GM12878 (cell line): Measurements from ENCODE around the gene UNC93A.
"Not testable (repeated sequence)": the region's sequence is repeated elsewhere in the genome, so short reads cannot be mapped to it uniquely, and the experiment has no call there.

Experiments used
- BCLAF1 ChIP-seq: fragments of 450-650 bp; IDR thresholded peaks from 2 replicates; pipeline ENCODE4 v1.6.1; 2017; ENCODE audit warnings: antibody characterized with exemption, mild to moderate bottlenecking, moderate library complexity
- CBX5 ChIP-seq: sonication (generic); IDR thresholded peaks from 2 replicates; pipeline ENCODE4 v1.6.1; 2016; ENCODE audit warnings: low read depth, moderate library complexity, mild to moderate bottlenecking, inconsistent platforms
- CTCF ChIP-seq, 3 experiments: IDR thresholded peaks in 2 of 3; conservative IDR thresholded peaks in 1 of 3; 2 replicates each; pipeline ENCODE4 v1.5.1; 2011; ENCODE audit warnings: low read depth in 3 of 3, low read length in 3 of 3, mild to moderate bottlenecking in 3 of 3, control low read depth in 2 of 3, moderate library complexity in 2 of 3, inconsistent platforms in 1 of 3, mixed read lengths in 1 of 3; ENCODE audit not compliant: control insufficient read depth in 2 of 3, insufficient read depth in 1 of 3; ENCODE audit errors: extremely low read depth in 1 of 3
- EZH2 ChIP-seq: IDR thresholded peaks from 2 replicates; pipeline ENCODE4 v1.6.1; 2012; ENCODE audit warnings: low read depth, mild to moderate bottlenecking, control low read depth, inconsistent platforms, low read length, borderline replicate concordance; ENCODE audit not compliant: control insufficient read depth
- SIN3A ChIP-seq: IDR thresholded peaks from 2 replicates; pipeline ENCODE4 v1.6.1; 2012; ENCODE audit warnings: low read depth, low read length, improper control_type of control experiment
- SMC3 ChIP-seq: IDR thresholded peaks from 2 replicates; pipeline ENCODE4 v1.6.1; 2011; ENCODE audit warnings: low read length, improper control_type of control experiment, borderline replicate concordance
- SPI1 ChIP-seq: IDR thresholded peaks from 2 replicates; pipeline ENCODE4 v1.6.1; 2011; ENCODE audit warnings: low read depth, mild to moderate bottlenecking, low read length, moderate library complexity, borderline replicate concordance; ENCODE audit not compliant: insufficient read depth
- SRF ChIP-seq, 2 experiments: IDR thresholded peaks; 2 replicates each; pipeline ENCODE4 v1.6.1; 2011; ENCODE audit warnings: low read depth in 2 of 2, low read length in 2 of 2, mild to moderate bottlenecking in 1 of 2, moderate library complexity in 1 of 2
- TAF1 ChIP-seq: IDR thresholded peaks from 2 replicates; pipeline ENCODE4 v1.6.1; 2011; ENCODE audit warnings: mild to moderate bottlenecking, low read depth, low read length, borderline replicate concordance
- TARDBP ChIP-seq: IDR thresholded peaks from 2 replicates; pipeline ENCODE4 v1.6.1; 2016; ENCODE audit warnings: borderline replicate concordance
- TCF12 ChIP-seq: IDR thresholded peaks from 2 replicates; pipeline ENCODE4 v1.6.1; 2011; ENCODE audit warnings: low read depth, mild to moderate bottlenecking, low read length
- TCF7 ChIP-seq: IDR thresholded peaks from 2 replicates; pipeline ENCODE4 v1.6.1; 2014; ENCODE audit warnings: antibody characterized with exemption, borderline replicate concordance
- TF ChIP-seq, protein P1 (sequence below): IDR thresholded peaks from 2 replicates; pipeline ENCODE4 v1.6.1; 2012; ENCODE audit warnings: mild to moderate bottlenecking, low read depth, low read length
- TF ChIP-seq, protein P2 (sequence below): fragments of 450-650 bp; IDR thresholded peaks from 2 replicates; pipeline ENCODE4 v1.6.1; 2014; ENCODE audit warnings: mild to moderate bottlenecking

DNA sequence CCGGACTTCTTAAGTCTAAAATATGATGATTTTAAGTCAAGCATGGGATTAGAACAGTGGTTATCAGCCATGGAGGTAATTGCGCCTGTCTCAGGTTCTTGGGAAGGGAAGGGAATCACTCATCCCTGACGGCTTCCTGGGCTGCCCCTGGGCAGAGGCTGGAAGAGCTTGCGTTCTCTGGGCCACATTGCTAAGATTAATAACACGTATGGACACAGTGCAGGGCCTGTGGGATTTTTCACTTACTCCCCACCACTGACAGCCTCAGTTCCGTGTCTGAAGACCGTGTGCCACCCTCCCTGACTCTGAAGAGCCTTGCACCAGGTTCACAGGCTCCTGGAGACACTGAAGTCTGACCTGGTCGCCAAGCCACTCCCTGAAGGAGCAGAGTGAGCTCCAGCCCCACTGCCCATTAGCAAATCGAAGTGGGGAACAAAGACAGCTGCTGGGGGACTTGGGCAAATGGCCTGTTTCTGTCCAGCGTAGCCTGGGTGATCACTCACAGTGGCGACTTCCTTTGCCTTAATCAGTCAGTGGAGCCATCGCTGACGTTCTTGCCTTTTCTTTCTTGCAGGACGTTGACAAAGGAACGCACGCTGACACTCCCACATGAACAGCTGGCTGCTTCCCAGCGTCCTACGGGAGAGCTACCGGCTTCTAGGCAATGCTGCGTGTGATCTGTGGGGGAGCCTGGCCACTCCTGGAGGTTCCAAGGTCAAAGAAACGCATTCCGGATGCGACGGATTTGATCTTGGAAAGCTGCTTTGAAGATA lies 24.9 kb upstream of the UNC93A start:
- TF ChIP-seq CBX5; SRF (IDR thresholded peaks at IDR 0.05; ENCODE audit: low read depth in 2 of 2, low read length in 2 of 2); CTCF (IDR thresholded peaks at IDR 0.05 in 2 of 3, conservative IDR thresholded peaks at IDR 0.05 in 1 of 3; ENCODE audit: control insufficient read depth in 2 of 3, extremely low read depth in 1 of 3, insufficient read depth in 1 of 3, low read depth in 3 of 3, low read length in 3 of 3); EZH2; TCF7; TAF1; SIN3A; TCF12; SPI1; SMC3; BCLAF1; TARDBP: not testable (repeated sequence)
- TF ChIP-seq, protein P1, sequence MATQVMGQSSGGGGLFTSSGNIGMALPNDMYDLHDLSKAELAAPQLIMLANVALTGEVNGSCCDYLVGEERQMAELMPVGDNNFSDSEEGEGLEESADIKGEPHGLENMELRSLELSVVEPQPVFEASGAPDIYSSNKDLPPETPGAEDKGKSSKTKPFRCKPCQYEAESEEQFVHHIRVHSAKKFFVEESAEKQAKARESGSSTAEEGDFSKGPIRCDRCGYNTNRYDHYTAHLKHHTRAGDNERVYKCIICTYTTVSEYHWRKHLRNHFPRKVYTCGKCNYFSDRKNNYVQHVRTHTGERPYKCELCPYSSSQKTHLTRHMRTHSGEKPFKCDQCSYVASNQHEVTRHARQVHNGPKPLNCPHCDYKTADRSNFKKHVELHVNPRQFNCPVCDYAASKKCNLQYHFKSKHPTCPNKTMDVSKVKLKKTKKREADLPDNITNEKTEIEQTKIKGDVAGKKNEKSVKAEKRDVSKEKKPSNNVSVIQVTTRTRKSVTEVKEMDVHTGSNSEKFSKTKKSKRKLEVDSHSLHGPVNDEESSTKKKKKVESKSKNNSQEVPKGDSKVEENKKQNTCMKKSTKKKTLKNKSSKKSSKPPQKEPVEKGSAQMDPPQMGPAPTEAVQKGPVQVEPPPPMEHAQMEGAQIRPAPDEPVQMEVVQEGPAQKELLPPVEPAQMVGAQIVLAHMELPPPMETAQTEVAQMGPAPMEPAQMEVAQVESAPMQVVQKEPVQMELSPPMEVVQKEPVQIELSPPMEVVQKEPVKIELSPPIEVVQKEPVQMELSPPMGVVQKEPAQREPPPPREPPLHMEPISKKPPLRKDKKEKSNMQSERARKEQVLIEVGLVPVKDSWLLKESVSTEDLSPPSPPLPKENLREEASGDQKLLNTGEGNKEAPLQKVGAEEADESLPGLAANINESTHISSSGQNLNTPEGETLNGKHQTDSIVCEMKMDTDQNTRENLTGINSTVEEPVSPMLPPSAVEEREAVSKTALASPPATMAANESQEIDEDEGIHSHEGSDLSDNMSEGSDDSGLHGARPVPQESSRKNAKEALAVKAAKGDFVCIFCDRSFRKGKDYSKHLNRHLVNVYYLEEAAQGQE, result not testable (repeated sequence)
- TF ChIP-seq, protein P2, sequence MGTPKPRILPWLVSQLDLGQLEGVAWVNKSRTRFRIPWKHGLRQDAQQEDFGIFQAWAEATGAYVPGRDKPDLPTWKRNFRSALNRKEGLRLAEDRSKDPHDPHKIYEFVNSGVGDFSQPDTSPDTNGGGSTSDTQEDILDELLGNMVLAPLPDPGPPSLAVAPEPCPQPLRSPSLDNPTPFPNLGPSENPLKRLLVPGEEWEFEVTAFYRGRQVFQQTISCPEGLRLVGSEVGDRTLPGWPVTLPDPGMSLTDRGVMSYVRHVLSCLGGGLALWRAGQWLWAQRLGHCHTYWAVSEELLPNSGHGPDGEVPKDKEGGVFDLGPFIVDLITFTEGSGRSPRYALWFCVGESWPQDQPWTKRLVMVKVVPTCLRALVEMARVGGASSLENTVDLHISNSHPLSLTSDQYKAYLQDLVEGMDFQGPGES, result not testable (repeated sequence)
